ENCODE results near the gene PPP6R2.

PPP6R2 gene

GRCh38 chr22:50434849-50435248, 91.7 kb downstream of the PPP6R2 start:
- Mint-ChIP-seq H3K9me3 (no peaks in the 10 kb centered on the region), H3K4me3 (no peak overlapping the region), H3K4me1 (peaks cover 5% of the 10 kb centered on the region), H3K36me3 (peaks cover 41% of the 10 kb centered on the region), H3K27ac (peak overlapping the region; percentile 81)
- no peak for ATAC-seq
- DNase-seq (ENCODE audit: low spot score in 2 of 2) = no peak

GRCh38 chr22:50435291-50436014, 92.3 kb downstream of the PPP6R2 start:
- H3K4me3 Mint-ChIP-seq = no peak overlapping the region
- H3K27ac Mint-ChIP-seq = peak overlapping the region; percentile 81
- ATAC-seq (no peak), DNase-seq (ENCODE audit: low spot score in 2 of 2) (no peak)
- peaks cover 5% of the 10 kb centered on the region for H3K4me1 Mint-ChIP-seq
- peaks cover 41% of the 10 kb centered on the region for H3K36me3 Mint-ChIP-seq
- no peaks in the 10 kb centered on the region for H3K9me3 Mint-ChIP-seq

- Mint-ChIP-seq H3K4me1 (peaks cover 5% of the 10 kb centered on the region), H3K36me3 (peaks cover 41% of the 10 kb centered on the region), H3K27ac (no peak overlapping the region), H3K4me3 (no peak overlapping the region), H3K9me3 (no peaks in the 10 kb centered on the region)
- DNase-seq (ENCODE audit: low spot score in 2 of 2) (no peak), ATAC-seq (no peak)
Measured at GRCh38 chr22:50436015-50436830, 93.1 kb downstream of the PPP6R2 start.

- ATAC-seq (no peak), DNase-seq (ENCODE audit: low spot score in 2 of 2) (no peak)
- Mint-ChIP-seq H3K4me3 (no peak overlapping the region), H3K4me1 (peaks cover 5% of the 10 kb centered on the region), H3K9me3 (no peaks in the 10 kb centered on the region), H3K27ac (no peak overlapping the region), H3K36me3 (peaks cover 41% of the 10 kb centered on the region)
Measured at GRCh38 chr22:50436841-50437341, 93.8 kb downstream of the PPP6R2 start.

- ATAC-seq (no peak), DNase-seq (ENCODE audit: low spot score in 2 of 2) (no peak)
- Mint-ChIP-seq H3K4me1 (peaks cover 5% of the 10 kb centered on the region), H3K4me3 (no peak overlapping the region), H3K27ac (no peak overlapping the region), H3K9me3 (no peaks in the 10 kb centered on the region), H3K36me3 (peaks cover 43% of the 10 kb centered on the region)
Measured at GRCh38 chr22:50437511-50438304, 94.6 kb downstream of the PPP6R2 start.

- ATAC-seq (no peak), DNase-seq (ENCODE audit: low spot score in 2 of 2) (no peak)
- H3K36me3 Mint-ChIP-seq = peaks cover 52% of the 10 kb centered on the region
- peak overlapping the region; percentile 64 for H3K27ac Mint-ChIP-seq
- no peak overlapping the region for H3K4me3 Mint-ChIP-seq
- peaks cover 10% of the 10 kb centered on the region for H3K4me1 Mint-ChIP-seq
- no peaks in the 10 kb centered on the region for H3K9me3 Mint-ChIP-seq
Measured at GRCh38 chr22:50438305-50439275, 95.5 kb downstream of the PPP6R2 start.

GRCh38 chr22:50439314-50439870, 96.3 kb downstream of the PPP6R2 start:
- Mint-ChIP-seq H3K27ac (peak overlapping the region; percentile 64), H3K4me3 (no peak overlapping the region), H3K36me3 (peaks cover 58% of the 10 kb centered on the region), H3K9me3 (no peaks in the 10 kb centered on the region), H3K4me1 (peaks cover 11% of the 10 kb centered on the region)
- ATAC-seq (no peak), DNase-seq (ENCODE audit: low spot score in 2 of 2) (no peak)

GRCh38 chr22:50439871-50440331, 96.8 kb downstream of the PPP6R2 start:
- DNase-seq (ENCODE audit: low spot score in 2 of 2) (no peak), ATAC-seq (peak; percentile 6)
- Mint-ChIP-seq H3K4me3 (no peak overlapping the region), H3K4me1 (peaks cover 12% of the 10 kb centered on the region), H3K36me3 (peaks cover 62% of the 10 kb centered on the region), H3K9me3 (no peaks in the 10 kb centered on the region), H3K27ac (peak overlapping the region; percentile 64)

GRCh38 chr22:50440544-50441249, 97.6 kb downstream of the PPP6R2 start:
- peaks cover 16% of the 10 kb centered on the region for H3K4me1 Mint-ChIP-seq

GRCh38 chr22:50441428-50441993, 98.4 kb downstream of the PPP6R2 start:
- no peaks in the 10 kb centered on the region for H3K9me3 Mint-ChIP-seq
- DNase-seq (ENCODE audit: low spot score in 2 of 2) = no peak

More at GRCh38 chr22:50440544-50441249, 97.6 kb downstream of the PPP6R2 start:
- Mint-ChIP-seq H3K9me3 (no peaks in the 10 kb centered on the region), H3K27ac (peak overlapping the region; percentile 64), H3K36me3 (peaks cover 62% of the 10 kb centered on the region), H3K4me3 (no peak overlapping the region)
- DNase-seq (ENCODE audit: low spot score in 2 of 2) = no peak
- no peak for ATAC-seq

GRCh38 chr22:50443197-50443596, 100.1 kb downstream of the PPP6R2 start:
- DNase-seq (ENCODE audit: low spot score in 2 of 2) (no peak), ATAC-seq (no peak)
- Mint-ChIP-seq H3K4me1 (peaks cover 24% of the 10 kb centered on the region), H3K4me3 (no peak overlapping the region), H3K9me3 (no peaks in the 10 kb centered on the region), H3K36me3 (peaks cover 85% of the 10 kb centered on the region), H3K27ac (peak overlapping the region; percentile 88)

More at GRCh38 chr22:50441428-50441993, 98.4 kb downstream of the PPP6R2 start:
- H3K4me1 Mint-ChIP-seq = peaks cover 20% of the 10 kb centered on the region
- ATAC-seq = no peak
- H3K36me3 Mint-ChIP-seq = peaks cover 70% of the 10 kb centered on the region
- peak overlapping the region; percentile 64 for H3K27ac Mint-ChIP-seq
- H3K4me3 Mint-ChIP-seq = no peak overlapping the region

- Mint-ChIP-seq H3K4me1 (peaks cover 30% of the 10 kb centered on the region), H3K36me3 (peaks cover 93% of the 10 kb centered on the region), H3K4me3 (no peak overlapping the region), H3K9me3 (no peaks in the 10 kb centered on the region), H3K27ac (peak overlapping the region; percentile 88)
- ATAC-seq (no peak), DNase-seq (ENCODE audit: low spot score in 2 of 2) (no peak)
Measured at GRCh38 chr22:50443801-50444625, 100.9 kb downstream of the PPP6R2 start.

All from stimulated activated effector memory CD8-positive, alpha-beta T cell treated with anti-CD3 and anti-CD28 coated beads, Interleukin-12 subunit alpha, Interleukin-12 subunit beta, amount 100 ng/mL, for 72 hours (primary cell).